Neuron (in vitro differentiated cells): ENCODE results near the gene OR1I1.
A peak's percentile ranks its signal among the peaks of the same experiment; 100 is the strongest.

ENCODE experiments used
- H2AFZ ChIP-seq: one replicate; pipeline ENCODE4 v1.6.1; 2013; ENCODE audit warnings: low read depth, mild to moderate bottlenecking, inconsistent platforms, low read length, moderate library complexity
- H3K27me3 ChIP-seq: one replicate; pipeline ENCODE4 v1.6.1; 2013; ENCODE audit warnings: low read length; ENCODE audit not compliant: insufficient read depth
- H3K36me3 ChIP-seq: one replicate; pipeline ENCODE4 v1.6.1; 2013; ENCODE audit warnings: low read length; ENCODE audit not compliant: insufficient read depth
- H3K4me1 ChIP-seq: one replicate; pipeline ENCODE4 v1.6.1; 2013; ENCODE audit warnings: low read length; ENCODE audit not compliant: insufficient read depth
- H3K4me3 ChIP-seq: 2 replicates; pipeline ENCODE4 v1.5.1; 2013; ENCODE audit warnings: mild to moderate bottlenecking, low read length, moderate library complexity
- H3K9me3 ChIP-seq: one replicate; pipeline ENCODE4 v1.6.1; 2013; ENCODE audit warnings: low read length

The OR1I1 gene

GRCh38 chr19:15115080-15115479 lies 33.1 kb downstream of the OR1I1 start:
- Histone ChIP-seq H3K27me3 (no peaks in the 10 kb centered on the region), H3K36me3 (peaks cover 86% of the 10 kb centered on the region), H3K4me1 (no peaks in the 10 kb centered on the region), H3K4me3 (no peak overlapping the region), H3K9me3 (peaks cover 2% of the 10 kb centered on the region), H2AFZ (no peak overlapping the region)

- H3K36me3 ChIP-seq: peaks cover 88% of the 10 kb centered on the region
- H3K4me3 ChIP-seq: no peak overlapping the region
- no peak overlapping the region for H2AFZ ChIP-seq
- H3K9me3 ChIP-seq: peaks cover 2% of the 10 kb centered on the region
- no peaks in the 10 kb centered on the region for H3K27me3 ChIP-seq
- H3K4me1 ChIP-seq: no peaks in the 10 kb centered on the region
Measured at GRCh38 chr19:15115762-15116615, 34.0 kb downstream of the OR1I1 start.

- peaks cover 2% of the 10 kb centered on the region for H3K9me3 ChIP-seq
- H3K4me3 ChIP-seq: no peak overlapping the region
- H3K4me1 ChIP-seq: no peaks in the 10 kb centered on the region
- H3K27me3 ChIP-seq: no peaks in the 10 kb centered on the region
- H2AFZ ChIP-seq: no peak overlapping the region
- H3K36me3 ChIP-seq: peaks cover 83% of the 10 kb centered on the region
Measured at GRCh38 chr19:15116856-15117255, 34.8 kb downstream of the OR1I1 start.

- Histone ChIP-seq H3K4me3 (no peak overlapping the region), H3K9me3 (peaks cover 2% of the 10 kb centered on the region), H3K27me3 (no peaks in the 10 kb centered on the region), H2AFZ (no peak overlapping the region), H3K4me1 (no peaks in the 10 kb centered on the region), H3K36me3 (peaks cover 82% of the 10 kb centered on the region)
Measured at GRCh38 chr19:15118248-15118647, 36.2 kb downstream of the OR1I1 start.

GRCh38 chr19:15118789-15119494 lies 36.9 kb downstream of the OR1I1 start:
- Histone ChIP-seq H3K36me3 (peaks cover 75% of the 10 kb centered on the region), H3K9me3 (peaks cover 2% of the 10 kb centered on the region), H3K4me3 (no peak overlapping the region), H2AFZ (no peak overlapping the region), H3K4me1 (peaks cover under 1% of the 10 kb centered on the region), H3K27me3 (no peaks in the 10 kb centered on the region)

GRCh38 chr19:15120135-15121026 lies 38.4 kb downstream of the OR1I1 start:
- Histone ChIP-seq H3K4me3 (no peak overlapping the region), H3K4me1 (peaks cover 7% of the 10 kb centered on the region), H3K36me3 (peaks cover 63% of the 10 kb centered on the region), H2AFZ (no peak overlapping the region), H3K9me3 (peaks cover 2% of the 10 kb centered on the region), H3K27me3 (no peaks in the 10 kb centered on the region)

- Histone ChIP-seq H3K4me3 (no peak overlapping the region), H3K36me3 (peaks cover 42% of the 10 kb centered on the region), H2AFZ (no peak overlapping the region), H3K4me1 (peaks cover 12% of the 10 kb centered on the region), H3K9me3 (peaks cover 2% of the 10 kb centered on the region), H3K27me3 (no peaks in the 10 kb centered on the region)
Measured at GRCh38 chr19:15122331-15123030, 40.5 kb downstream of the OR1I1 start.

GRCh38 chr19:15123031-15123890 lies 41.2 kb downstream of the OR1I1 start:
- H3K4me3 ChIP-seq: no peak overlapping the region
- H3K27me3 ChIP-seq: no peaks in the 10 kb centered on the region
- peaks cover 36% of the 10 kb centered on the region for H3K36me3 ChIP-seq
- H3K9me3 ChIP-seq: peaks cover 2% of the 10 kb centered on the region
- no peak overlapping the region for H2AFZ ChIP-seq
- H3K4me1 ChIP-seq: peaks cover 12% of the 10 kb centered on the region

- no peak overlapping the region for H2AFZ ChIP-seq
- H3K36me3 ChIP-seq: peaks cover 29% of the 10 kb centered on the region
- peak overlapping the region; percentile 75 for H3K4me3 ChIP-seq
- H3K27me3 ChIP-seq: no peaks in the 10 kb centered on the region
- H3K4me1 ChIP-seq: peaks cover 12% of the 10 kb centered on the region
- peaks cover 2% of the 10 kb centered on the region for H3K9me3 ChIP-seq
Measured at GRCh38 chr19:15123900-15124299, 41.9 kb downstream of the OR1I1 start.

- peak overlapping the region; percentile 75 for H3K4me3 ChIP-seq
- peak overlapping the region; percentile 91 for H2AFZ ChIP-seq
- H3K4me1 ChIP-seq: peaks cover 12% of the 10 kb centered on the region
- no peaks in the 10 kb centered on the region for H3K9me3 ChIP-seq
- peaks cover 2% of the 10 kb centered on the region for H3K27me3 ChIP-seq
- H3K36me3 ChIP-seq: peaks cover 23% of the 10 kb centered on the region
Measured at GRCh38 chr19:15124572-15125231, 42.7 kb downstream of the OR1I1 start.

- H3K36me3 ChIP-seq: peaks cover 15% of the 10 kb centered on the region
- H3K27me3 ChIP-seq: peaks cover 2% of the 10 kb centered on the region
- H3K4me1 ChIP-seq: peaks cover 12% of the 10 kb centered on the region
- H2AFZ ChIP-seq: peak overlapping the region; percentile 91
- no peaks in the 10 kb centered on the region for H3K9me3 ChIP-seq
- H3K4me3 ChIP-seq: peak overlapping the region; percentile 75
Measured at GRCh38 chr19:15125232-15126067, 43.4 kb downstream of the OR1I1 start.
